LoVo (cell line): ENCODE data around the gene PHAX.
"Not testable (repeated sequence)": the region's sequence is repeated elsewhere in the genome, so short reads cannot be mapped to it uniquely, and the experiment has no call there.

Source experiments
- DNase-seq: peaks from one replicate; pipeline ENCODE4 v3.0.0-alpha.2; 2016; ENCODE audit warnings: low spot score

Gene PHAX, protein sequence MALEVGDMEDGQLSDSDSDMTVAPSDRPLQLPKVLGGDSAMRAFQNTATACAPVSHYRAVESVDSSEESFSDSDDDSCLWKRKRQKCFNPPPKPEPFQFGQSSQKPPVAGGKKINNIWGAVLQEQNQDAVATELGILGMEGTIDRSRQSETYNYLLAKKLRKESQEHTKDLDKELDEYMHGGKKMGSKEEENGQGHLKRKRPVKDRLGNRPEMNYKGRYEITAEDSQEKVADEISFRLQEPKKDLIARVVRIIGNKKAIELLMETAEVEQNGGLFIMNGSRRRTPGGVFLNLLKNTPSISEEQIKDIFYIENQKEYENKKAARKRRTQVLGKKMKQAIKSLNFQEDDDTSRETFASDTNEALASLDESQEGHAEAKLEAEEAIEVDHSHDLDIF

GRCh38 chr5:126600631-126601511 is at the start of gene PHAX:
PHAX (plus strand) TSS chr5:126600947; CDS start chr5:126600963, 16 bp downstream.
- DNase-seq: peak; percentile 92

DNA sequence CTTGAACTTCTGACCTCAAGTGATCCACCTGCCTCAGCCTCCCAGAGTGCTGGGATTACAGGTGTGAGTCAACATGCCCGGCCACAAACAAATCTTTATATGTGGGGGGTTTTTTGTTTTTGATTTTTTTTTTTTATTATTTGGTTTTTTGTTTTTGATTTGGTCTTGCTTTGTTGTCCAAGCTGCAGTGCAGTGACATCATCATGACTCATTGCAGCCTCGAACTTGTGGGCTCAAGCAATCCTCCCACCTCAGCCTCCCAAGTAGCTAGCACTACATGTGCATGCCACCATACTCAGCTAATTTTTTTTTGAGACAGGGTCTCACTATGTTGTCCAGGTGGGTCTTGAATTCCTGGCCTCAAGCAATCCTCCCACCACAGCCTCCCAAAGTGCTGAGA is 48.1 kb upstream of the PHAX start:
- no peak for DNase-seq

GRCh38 chr5:126555101-126555500 is 45.6 kb upstream of the PHAX start:
- DNase-seq: not testable (repeated sequence)

- no peak for DNase-seq
These were observed 38.8 kb upstream of the PHAX start for GRCh38 chr5:126561908-126562307.

GRCh38 chr5:126562823-126563222 is 37.9 kb upstream of the PHAX start:
- no peak for DNase-seq

- no peak for DNase-seq
These were observed 32.5 kb upstream of the PHAX start for GRCh38 chr5:126568206-126568755.

DNA sequence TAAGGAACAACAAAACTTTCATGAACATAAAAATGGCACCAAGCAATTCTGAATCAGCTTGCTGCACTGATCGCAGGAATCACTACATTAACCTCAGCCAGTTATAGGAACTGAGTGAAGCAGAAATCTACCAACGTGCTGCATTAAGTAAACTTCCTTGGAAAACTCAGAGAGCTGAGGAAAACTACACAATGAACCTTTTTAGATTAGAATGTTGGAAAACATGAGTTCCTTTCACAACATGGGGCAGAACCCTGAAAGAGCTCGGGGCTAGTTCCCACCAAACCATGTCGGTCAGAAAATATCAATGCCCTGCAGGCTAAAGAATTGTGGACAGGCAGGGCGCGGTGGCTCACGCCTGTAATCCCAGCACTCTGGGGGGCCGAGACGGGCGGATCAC is 25.1 kb upstream of the PHAX start:
- DNase-seq: no peak

- no peak for DNase-seq
These were observed 23.8 kb upstream of the PHAX start for GRCh38 chr5:126576974-126577373.

DNA sequence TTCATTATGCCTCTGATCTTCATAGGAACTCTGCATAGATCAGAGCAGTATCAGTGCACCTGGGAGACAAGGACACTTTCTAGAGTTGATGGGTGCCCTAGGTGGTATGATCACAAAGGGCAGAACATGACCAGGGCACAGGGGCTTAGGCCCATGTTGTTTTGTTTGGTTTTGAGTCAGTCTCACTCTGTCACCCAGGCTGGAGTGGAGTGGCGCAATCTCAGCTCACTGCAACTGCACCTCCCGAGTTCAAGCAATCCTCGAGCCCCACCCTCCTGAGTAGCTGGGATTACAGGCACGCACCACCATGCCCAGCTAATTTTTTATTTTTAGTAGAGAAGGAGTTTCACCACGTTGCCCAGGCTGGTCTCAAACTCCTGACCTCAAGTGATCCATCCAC is 23.3 kb upstream of the PHAX start:
- no peak for DNase-seq

- no peak for DNase-seq
These were observed 21.0 kb upstream of the PHAX start for GRCh38 chr5:126579716-126580115.

DNA sequence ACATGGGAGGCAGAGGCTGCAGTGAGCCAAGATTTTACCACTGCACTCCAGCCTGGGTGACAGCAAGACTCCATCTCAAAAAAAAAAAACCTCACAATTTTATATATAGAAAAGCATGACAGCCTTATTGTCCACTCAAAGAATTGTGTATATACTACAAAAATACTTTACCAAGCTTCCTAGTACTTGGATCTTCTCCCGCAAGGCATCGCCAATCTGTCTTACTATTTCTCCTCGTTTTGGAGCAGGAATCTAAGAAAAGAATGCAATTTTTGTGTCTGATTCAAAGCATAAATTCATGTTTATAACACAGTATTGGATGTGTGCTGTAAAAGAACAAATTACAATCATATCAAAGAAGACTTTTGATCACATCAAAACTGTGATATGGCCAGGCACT is 17.0 kb upstream of the PHAX start:
- no peak for DNase-seq

DNA sequence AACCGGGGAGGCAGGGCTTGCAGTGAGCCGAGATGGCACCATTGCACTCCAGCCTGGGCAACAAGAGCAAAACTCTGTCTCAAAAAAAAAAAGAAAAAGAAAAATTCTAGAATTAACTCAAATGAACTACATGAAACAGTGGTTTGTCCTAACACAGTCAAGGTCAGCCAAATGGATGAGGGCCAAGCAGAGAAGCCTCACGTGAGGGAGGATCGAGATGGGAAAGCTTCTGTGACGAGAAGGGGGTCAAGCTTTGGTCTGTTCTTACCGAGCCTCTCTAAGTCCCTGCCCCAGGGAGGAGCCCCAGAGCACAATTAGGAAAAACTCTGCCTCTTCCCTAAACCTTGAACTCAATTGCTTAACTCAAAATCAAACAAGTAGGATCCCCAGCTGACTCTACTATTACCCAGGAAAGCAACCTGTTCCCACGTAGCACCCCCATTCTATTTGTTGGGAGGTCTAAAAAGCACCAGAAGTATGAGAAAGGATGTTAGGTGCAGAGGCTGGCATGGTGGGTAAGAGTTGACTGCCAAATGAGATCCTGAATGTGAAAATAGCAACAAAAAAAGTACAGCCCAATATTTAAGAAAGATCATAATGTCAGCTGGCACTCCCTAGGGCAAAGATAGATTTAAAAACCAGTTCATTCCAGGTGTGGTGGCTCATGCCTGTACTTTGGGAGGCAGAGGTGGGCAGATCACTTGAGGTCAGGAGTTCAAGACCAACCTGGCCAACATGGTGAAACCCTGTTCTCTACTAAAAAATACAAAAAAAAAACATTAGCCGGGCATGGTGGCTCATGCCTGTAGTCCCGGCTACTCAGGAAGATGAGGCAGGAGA is 13.0 kb upstream of the PHAX start:
- no peak for DNase-seq

DNA sequence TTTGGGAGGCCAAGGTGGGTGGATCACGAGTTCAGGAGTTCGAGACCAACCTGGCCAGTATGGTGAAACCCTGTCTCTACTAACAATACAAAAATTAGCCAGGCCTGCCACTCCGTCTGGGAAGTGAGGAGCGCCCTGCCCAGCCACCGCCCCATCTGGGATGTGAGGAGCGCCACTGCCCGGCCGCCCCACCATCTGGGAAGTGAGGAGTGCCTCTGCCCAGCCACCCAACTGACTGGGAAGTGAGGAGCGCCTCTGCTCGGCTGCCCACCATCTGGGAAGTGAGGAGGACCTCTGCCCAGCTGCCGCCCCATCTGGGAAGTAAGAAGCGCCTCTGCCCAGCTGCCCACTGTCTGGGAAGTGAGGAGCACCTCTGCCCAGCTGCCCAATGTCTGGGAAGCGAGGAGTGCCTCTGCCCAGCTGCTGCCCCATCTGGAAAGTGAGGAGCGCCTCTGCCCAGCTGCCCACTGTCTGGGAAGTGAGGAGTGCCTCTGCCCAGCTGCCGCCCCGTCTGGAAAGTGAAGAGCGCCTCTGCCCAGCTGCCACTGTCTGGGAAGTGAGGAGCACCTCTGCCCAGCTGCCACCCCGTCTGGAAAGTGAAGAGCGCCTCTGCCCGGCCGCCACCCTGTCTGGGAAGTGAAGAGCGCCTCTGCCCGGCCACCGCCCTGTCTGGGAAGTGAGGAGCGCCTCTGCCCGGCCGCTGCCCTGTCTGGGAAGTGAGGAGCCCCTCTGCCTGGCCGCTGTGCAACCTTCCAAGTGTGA is 11.0 kb upstream of the PHAX start:
- DNase-seq: no peak

DNA sequence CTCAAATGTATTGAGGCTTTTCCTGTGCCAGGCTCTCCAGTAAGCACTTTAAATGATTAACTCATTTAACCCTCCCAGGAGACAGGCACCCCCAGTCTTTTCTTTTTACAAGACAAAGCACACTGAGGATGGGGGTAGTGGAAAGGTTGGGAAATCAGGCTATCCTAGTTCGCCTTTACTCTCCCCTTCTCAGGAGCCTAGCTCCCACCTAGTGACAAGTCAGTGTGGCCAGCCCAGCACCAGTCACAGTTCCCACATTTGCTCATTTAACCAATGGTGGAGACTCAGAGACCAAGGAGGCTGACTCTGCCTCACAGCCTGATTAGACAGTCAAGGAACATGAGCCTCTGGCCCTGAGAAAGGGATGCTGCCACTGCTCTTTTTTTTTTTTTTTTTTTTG is 9.2 kb upstream of the PHAX start:
- no peak for DNase-seq

GRCh38 chr5:126594748-126595485 is 5.8 kb upstream of the PHAX start, which contains the start of gene ALDH7A1:
ALDH7A1 (minus strand) TSS chr5:126595219; CDS start chr5:126595198, 21 bp downstream.
- DNase-seq: peak; percentile 93

DNA sequence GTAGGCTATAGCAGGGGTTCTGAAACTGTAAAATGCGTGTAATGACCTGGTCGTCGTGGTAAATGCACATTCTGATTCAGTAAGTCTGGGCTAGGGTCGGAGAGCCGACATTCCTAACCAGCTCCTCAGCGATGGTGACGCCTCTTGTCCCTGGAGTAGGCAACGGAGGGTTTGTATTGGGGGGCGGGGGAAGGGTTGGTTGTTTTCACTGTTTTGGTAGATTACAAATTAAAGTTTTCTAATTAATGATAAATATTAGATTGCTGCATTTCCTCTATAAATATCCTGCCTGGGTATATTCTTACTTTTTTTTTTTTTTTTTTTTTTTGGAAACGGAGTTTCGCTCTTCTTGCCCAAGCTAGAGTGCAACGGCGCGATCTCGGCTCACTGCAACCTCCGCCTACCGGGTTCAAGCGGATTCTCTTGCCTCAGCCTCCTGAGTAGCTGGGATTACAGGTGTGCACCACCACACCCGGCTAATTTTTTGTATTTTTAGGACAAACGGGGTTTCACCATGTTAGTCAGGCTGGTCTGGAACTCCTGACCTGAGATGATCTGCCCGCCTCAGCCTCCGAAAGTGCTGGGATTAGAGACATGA is 5.2 kb upstream of the PHAX start:
- no peak for DNase-seq

- DNase-seq: peak; percentile 33
These were observed 3.6 kb upstream of the PHAX start for GRCh38 chr5:126597156-126597555.

DNA sequence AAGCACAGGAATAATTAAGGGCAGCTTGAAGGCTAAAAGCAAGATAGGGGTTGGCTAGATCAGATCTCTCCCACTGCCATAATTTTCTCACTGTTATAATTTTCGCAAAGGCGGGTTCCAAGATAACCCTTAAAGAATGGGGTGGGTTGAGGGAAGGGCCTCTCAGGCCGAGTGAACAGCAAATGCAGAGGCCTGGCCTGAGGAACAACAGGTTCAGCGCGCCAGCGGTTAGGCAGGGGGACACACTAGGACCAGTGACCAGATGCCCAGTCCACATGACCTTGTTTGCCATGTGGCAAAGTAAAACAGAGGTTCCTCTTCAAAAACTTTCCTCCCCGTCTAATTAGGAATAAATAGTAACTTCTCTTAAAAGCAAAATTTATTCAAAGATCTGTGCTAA is 1.2 kb upstream of the PHAX start:
- no peak for DNase-seq

DNA sequence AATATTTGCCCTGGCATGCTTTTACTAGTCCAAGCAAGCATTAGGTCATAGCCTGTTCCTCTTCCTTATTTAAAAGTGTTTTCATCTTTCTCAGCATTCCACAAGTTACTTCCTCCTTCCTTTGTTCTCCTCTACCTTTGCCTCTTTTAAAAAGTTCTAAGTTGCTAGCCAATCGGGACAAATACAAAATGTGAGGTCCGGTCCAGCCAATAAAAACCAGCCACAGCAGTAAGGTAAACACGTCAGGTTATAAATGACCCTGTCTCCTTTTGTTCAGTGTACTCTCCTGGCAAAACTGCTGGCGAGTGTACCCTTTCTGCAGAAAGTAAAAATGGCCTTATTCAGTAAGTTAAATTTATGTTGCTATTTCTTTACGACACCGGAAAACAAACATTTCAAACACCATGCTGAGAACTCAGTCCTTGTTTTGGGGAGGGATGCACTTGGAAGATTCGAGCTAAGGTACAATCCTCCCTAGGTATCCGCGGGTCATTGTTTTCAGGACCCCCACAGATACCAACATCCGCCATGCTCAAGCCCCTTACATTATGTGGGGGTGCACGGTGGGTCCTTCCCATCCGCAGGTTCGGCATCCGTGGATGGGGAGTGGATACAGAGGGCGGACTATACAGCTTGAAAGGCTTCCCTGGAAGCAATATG is 646 bp upstream of the PHAX start:
- DNase-seq: peak; percentile 66
